Activated gamma-delta T cell treated with anti-CD3 and anti-CD28 coated beads, Interleukin-2, amount 50 U/mL, for 16 hours (primary cell): ENCODE measurements around the gene KIF14.

Experiments used
- DNase-seq: peaks from one replicate; pipeline ENCODE4 v3.0.0-alpha.2; 2020; ENCODE audit warnings: low read depth

Gene KIF14

GRCh38 chr1:200620273-200621131 lies at the start of gene KIF14:
Gene KIF14 (minus strand): TSS chr1:200620751. CDS start chr1:200618723, 2,028 bp downstream.
- peak; percentile 91 for DNase-seq

GRCh38 chr1:200669314-200670241 lies 49.0 kb upstream of the KIF14 start, which contains the start of gene DDX59:
Gene DDX59 (minus strand): TSS chr1:200669907. CDS start chr1:200666740, 3,167 bp downstream.
- peak; percentile 78 for DNase-seq

GRCh38 chr1:200668514-200669313 lies 48.2 kb upstream of the KIF14 start:
- no peak for DNase-seq

DNA sequence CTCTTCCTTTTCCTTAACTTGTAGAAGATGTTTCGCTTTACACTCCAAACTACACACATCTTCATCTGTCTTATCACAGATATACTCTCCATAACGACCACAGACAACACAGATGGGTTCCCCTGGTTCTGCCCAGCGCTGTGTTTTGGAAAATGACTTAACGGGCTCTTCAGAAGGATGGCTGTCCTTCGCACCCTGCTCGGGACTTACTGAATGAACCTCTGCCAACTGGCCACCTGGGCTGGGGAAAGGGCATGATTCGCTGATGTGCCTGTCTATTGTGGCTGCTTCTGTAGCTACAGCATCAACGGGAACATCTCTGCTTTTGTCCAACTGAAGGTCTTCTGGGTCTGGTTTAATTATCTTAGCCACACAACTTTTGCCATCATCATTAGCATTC lies 45.8 kb upstream of the KIF14 start:
- DNase-seq: no peak

DNA sequence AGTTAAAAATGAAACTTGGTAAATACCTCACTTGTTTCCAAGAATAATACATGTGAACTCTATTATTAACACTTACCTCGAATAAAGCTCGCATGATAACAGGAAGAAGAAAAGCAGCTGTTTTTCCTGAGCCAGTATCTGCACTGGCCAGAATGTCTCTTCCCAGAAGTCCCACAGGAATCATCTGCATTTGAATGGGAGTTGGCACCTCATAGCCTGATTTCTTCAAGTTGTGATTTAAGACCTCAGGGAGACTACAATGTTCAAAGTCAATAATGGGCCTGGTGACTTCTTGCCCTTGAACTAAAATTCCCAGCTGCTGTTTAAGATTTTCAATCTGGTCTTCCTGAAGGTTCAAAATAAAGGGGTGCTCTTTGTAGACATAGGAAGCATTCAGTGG lies 45.3 kb upstream of the KIF14 start:
- no peak for DNase-seq

DNA sequence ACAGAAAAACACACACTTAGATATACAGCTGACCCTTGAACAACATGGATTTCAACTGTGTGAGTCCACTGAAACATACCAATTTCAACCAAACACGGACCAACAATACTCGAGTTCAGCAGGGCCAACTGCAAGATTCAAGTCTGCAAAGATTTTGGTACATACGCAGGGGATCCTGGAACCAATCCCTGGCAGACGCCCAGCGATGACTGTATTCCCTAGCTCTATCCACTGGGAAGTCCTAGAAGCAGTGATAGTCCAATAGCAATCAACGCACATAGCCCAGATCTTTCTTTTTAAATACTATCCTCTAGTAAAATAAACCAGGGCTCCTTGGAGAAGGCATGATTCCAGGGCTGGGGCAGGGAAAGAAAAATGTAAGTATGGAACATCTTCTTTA lies 40.2 kb upstream of the KIF14 start:
- no peak for DNase-seq

GRCh38 chr1:200659269-200659668 lies 38.7 kb upstream of the KIF14 start:
- DNase-seq: no peak

GRCh38 chr1:200658037-200658818 lies 37.7 kb upstream of the KIF14 start:
- no peak for DNase-seq

GRCh38 chr1:200654660-200655059 lies 34.1 kb upstream of the KIF14 start:
- no peak for DNase-seq

DNA sequence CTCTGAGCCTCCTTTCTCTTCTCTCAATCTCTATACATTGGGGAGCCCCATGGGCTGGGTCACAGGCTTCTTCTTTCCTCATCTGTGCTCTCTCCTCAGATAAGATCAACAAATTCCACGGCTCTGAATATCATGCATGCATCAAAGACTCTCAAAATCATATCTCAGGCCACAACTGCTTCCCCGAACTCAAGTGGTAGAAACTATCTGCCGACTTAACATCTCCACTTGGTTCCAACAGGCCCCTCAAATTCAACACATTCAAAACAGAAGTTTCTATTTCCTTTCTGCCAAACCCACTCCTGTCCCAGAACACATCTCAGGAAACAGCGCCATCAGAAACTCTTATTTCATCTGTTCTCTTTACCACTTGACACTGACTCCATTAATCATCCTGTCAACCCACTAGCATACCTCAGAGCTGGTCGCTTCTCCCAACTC lies 32.5 kb upstream of the KIF14 start:
- no peak for DNase-seq

- no peak for DNase-seq
These were observed 31.8 kb upstream of the KIF14 start for GRCh38 chr1:200652378-200652777.

DNA sequence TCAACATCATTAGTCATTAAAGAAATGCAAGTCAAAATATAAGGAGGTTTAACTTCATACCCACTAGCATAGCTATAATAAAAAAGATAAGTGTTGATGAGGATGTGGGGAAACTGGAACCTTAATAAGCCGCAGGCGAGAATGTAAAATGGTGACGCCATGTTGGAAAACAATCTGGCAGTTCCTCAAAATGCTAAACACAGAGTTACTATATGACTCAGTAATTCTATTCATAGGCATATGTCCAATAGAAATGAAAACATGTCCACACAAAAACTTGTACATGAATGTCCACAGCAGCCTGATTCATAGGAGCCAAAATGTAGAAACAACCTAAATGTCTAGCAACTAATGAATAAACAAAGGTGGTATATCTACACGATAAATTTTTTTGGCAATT lies 26.0 kb upstream of the KIF14 start:
- DNase-seq: no peak

DNA sequence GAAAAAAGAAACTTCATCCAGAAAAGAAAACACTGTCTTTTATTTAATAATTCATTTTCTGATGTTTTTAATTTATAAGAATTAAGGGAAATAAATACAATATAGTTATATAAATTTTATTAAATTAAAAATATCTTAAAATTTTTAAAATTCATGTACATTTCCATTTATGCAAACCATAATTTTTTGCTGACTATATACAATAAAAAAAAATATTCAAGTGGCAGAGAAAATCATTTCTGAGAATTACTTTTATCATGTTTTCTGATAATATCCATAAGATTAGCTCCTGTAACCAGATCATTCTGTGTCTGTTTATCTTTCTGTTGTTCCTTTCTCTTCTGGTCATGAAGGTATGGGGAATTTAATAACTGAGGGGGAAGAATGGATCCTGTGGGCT lies 23.5 kb upstream of the KIF14 start:
- no peak for DNase-seq

DNA sequence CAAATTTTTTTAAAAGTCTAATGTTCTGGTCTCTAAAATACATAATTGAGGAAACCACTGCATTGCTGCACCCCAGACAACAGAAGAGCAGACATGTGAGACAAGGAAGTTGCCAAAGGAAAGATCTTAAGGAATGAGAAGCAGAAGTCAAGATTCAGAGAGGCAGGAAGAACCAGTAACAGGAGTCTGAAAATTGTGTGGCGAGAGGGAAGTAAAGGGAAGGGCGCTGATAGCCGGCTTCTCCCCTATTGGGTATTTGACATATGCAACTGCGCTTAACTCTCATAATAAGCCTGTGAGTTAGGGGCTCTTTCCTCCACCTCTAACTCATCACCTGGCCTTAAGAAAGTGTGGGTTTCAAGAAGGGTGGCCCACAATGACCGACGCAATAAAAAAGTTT lies 21.9 kb upstream of the KIF14 start:
- no peak for DNase-seq

DNA sequence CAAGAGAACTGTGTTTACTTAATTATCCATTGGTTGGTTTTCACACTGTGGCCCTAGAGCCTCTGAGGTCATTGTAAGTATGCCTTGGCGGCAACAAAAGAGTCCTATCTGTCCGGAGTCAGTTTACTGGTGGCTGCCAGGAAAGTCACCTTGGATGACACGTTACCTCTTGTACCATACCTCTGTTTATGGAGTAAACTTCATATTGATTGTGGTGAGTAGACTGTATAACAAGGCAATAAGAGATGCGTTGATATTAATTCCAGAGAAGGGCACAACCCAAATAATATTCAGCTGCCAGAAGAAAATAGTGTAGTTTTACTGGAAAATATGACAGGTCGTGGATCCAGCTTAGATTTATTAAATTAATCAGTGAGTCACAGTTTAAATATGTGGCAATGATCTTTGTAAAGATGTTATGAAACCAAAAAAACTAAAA lies 20.4 kb upstream of the KIF14 start:
- no peak for DNase-seq

GRCh38 chr1:200640373-200640962 lies 19.9 kb upstream of the KIF14 start:
- DNase-seq: no peak

DNA sequence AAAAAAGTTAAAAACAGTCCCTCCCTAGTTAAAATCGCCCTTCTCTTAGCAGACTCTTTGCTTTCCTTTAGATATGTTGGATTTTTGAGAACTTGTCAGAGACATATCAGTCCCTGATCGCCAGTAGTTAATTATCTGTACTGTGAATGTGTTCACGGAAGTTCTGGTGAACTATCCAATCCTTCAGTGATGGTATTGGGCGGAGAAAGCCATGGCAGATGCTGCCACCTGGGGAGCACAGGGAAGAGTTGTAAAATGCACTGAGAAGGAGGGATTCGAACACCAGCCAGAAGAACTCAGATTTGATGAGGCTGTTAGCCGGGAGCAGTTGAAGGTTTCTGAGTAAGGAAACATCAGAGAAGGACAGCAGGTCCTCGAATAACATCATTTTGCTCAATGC lies 17.5 kb upstream of the KIF14 start:
- no peak for DNase-seq

DNA sequence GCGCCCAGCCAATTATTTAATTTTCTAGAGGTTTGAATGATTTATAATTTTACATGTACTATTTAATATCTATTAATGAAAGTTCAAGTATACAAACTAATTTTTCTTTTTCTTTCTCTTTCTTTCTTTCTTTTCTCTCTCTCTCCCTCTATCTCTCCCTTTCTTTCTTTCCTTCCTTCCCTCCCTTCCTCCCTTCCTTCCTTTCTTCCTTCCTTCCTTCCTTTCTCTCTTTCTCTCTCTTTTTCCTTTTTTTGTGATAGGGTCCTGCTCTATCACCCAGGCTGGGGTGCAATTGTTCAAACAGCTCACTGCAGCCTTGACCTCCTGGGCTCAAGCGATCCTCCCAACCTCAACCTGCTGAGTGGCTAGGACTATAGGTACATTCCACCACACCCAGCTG lies 16.1 kb upstream of the KIF14 start:
- no peak for DNase-seq

GRCh38 chr1:200634261-200635122 lies 13.9 kb upstream of the KIF14 start:
- no peak for DNase-seq

DNA sequence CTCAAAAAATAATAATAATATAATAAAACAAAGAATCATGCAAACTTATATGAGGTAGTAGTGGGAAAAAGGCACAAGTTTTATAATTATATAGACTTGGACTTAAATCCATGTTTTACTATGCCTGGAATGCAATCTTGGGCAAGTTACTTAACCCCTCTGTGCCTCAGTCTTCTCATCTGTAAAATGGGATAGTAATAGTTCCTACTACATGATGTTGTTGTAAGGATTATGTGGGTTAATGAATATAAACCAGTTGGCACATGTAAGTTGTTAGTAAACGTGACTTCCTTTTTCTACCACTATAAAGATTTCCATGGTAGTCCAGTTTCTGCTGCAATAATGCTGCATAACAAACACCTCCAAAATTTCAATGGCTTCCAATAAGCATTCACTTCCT lies 10.8 kb upstream of the KIF14 start:
- no peak for DNase-seq
